HCEC 1CT (cell line): ENCODE data around the gene ZNF865.
"Not testable (repeated sequence)": the region's sequence is repeated elsewhere in the genome, so short reads cannot be mapped to it uniquely, and the experiment has no call there.

ENCODE experiments used
- DNase-seq: peaks from one replicate; pipeline ENCODE4 v3.0.0-alpha.2; 2017

The ZNF865 gene

DNA sequence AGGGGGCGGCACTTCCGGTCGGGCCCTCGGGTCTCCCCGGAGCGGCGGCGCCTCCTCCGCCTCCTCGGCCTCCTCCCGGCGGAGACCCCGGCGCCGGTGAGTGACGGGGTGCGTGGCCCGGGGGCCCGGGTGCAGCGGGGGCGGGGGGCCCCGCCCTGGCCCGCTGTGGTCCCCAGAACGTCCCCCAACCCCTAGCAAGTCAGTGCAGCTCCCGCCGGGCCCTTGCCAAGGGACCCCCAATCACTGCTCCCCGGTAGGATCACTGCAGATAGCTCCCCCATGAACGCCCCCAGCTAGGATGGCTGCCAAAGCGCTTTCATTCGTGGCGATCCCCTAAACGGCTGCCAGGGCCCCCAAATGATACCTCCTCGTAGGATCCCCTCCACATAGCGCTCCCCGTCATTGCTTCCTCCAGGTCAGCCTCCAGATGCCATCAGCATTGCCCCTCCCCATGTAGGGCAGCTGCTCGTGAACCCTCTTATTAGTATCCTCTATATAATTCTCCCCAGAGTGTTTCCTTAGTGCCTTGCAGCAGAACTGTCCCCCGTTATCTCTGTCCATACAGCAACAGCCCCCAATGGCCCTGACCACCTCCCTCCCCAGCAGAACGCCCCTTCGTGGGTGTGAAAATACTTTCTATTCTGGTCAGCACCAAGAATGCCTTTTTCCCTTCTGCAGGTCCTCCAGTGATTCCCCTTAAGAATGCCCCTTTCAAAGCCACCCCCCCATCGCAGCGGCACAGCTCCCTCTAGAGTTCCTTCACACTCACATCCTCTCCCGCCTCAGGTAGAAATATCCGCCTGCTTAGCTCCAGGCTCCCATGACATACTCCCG lies at the start of gene ZNF865:
Gene ZNF865 (plus strand): TSS at position 11 of the 834 bp plus-strand sequence. CDS start 7,972 bp downstream, outside the sequence.
- DNase-seq: peak; percentile 81

DNA sequence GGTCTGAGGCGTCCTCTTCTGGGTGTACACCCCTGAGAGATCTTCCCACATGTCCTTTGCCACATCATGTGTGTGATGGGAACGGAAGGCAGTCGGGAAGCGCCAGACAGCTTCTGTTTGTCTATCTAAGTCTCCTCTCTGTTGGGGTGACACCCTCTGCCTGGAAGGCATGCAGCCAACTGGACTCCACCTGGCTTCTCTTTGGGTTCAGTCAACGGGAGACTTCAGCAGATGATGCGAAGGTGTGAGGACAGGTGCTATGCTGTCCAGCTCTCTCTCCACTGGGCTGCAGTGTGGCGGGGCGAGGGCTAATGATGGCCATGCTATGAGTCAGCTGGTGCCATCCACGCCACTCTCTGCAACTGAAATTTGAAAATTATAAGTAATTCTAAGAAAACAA lies 45.8 kb upstream of the ZNF865 start:
- no peak for DNase-seq

DNA sequence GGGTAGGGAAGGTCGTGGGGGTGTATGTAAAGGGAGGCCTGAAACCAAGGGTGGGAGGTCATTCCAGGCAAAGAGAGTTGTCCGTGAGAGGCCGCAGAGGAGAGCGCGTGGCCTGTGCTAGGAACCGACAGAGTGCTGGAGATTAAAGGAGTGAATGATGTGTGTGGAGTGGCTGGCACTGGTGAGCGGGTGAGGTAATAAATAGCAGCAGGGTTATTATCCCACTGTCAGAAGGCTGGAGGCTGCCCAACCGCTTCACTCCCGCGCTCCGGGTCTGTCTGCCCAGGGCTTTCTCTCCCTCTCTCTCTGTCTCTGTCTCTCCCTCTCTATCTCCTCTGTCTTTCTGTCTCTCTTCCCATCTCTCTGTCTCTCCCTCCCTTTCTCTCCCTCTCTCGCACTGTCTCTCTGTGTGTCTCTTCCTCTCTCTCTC lies 42.2 kb upstream of the ZNF865 start:
- no peak for DNase-seq

DNA sequence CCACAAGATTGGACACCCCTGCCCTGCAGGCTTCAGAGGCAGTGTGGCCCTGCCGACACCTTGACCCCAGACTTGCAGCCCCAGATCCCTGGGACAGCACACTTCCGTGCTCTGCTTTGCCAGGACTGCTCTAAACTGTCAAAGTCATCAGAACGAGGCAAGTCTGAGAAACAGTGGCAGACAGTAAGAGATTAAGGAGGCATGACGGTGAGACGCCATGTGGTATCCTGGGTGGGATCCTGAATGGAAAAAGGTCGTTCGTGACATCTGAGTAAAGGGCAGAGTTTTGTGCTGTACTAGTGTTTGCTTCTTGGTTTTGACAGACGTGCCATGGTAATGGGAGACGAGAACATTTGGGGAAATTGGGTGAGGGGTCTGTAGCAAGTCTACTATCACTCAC lies 38.6 kb upstream of the ZNF865 start:
- DNase-seq: no peak

DNA sequence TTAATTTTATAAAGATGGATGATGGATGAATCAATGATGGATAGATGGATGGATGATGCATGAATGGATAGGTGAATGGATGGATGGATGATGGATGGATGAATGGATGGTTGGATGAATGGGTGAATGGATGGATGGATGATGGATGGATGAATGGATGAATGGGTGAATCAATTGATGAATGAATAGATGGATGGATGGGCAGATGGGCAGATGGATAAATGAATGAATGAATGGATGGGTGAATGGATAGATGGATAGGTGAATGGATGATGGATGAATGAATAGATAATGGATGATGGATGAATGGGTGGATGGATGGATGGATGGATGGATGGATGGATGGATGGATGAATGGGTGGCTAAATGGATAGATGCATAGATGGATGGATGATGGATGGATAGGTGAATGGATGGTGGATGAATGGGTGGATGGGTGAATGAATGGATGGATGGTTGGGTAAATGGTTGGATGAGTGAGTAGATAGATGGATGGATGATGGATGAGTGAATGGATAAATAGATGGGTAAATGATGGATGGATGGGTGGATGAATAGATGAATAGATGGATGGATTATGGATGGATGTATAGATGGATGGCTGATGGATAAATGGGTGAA lies 37.6 kb upstream of the ZNF865 start:
- no peak for DNase-seq

DNA sequence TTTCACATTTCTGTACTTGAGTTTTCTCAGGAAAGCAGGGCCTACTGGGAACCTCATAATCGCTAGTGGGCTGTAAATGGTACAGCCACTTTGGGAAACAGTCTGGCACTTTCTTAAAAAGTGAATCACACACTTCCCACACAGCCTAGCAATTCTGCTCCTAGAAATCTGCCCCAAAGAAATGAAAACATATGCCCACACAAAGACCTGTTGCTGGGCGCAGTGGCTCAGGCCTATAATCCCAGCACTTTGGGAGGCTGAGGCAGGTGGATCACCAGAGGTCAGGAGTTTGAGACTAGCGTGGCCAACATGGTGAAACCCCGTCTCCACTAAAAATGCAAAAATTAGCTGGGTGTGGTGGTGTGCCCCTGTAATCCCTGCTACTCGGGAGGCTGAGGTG lies 36.0 kb upstream of the ZNF865 start:
- DNase-seq: not testable (repeated sequence)

DNA sequence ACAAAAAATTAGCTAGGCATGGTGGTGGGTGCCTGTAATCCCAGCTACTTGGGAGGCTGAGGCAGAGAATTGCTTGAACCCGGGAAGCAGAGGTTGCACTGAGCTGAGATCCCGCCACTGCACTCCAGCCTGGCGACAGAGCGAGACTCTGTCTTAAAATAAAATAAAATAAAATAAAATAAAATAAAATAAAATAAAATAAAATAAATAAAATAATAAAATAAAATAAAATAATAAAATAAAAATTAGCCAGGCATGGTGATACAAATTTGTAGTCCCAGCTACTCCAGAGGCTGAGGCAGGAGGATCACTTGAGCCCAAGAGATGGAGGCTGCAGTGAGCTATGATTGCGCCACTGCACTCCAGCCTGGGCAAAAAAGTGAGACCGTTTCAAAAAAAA lies 31.5 kb upstream of the ZNF865 start:
- not testable (repeated sequence) for DNase-seq

DNA sequence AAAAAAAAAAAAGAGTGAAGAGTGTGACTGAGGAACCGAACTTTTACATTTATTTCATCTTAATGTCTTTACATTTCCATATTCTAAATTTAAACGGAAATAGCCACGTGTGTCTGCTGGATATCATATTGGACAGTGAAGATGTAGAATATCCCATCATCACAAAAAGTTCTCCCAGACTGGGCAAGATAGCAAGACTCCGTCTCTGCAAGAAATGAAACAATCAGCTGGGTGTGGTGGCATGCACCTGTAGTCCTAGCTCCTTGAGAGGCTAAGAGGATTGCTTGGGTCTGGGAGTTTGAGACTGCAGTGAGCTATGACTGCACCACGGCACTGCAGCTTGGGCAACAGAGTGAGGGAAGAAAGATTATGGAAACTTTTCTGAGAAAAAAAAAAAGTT lies 28.7 kb upstream of the ZNF865 start:
- DNase-seq: no peak

DNA sequence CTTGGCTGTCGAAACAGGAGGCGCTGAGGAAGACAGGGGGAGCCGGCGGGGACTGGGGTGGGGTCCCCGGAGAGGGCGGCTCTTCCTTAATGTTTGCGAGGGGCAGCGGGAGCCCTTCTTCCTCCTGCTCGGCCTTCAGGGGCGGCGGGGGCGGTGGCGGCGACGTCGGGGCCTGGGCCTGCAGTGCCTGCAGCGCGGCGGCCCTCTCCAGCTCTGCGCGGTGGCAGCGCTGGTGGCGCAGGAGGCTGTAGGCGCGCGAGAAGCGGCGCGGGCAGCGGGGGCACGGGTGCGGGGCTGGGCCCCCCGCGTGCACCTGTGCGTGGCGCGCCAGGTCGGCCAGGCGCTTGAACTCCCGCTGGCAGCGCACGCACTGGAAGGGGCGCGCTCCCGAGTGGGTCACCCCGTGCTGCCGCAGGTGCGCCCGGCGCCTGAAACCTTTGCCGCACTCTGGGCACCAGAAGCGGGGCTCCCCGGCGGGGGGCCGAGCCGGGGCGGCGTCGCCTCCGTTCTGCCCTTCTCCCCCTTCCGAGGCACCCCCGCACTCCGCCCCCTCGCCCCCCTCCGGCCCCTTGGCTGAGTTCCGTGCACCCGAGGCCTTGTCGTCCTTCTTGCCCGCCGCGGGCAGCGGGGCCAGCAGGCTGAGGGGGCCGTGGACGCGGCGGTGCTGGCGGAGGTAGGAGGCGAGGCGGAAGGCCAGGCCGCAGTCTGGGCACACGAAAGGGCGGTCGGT lies 27.3 kb upstream of the ZNF865 start:
- no peak for DNase-seq

DNA sequence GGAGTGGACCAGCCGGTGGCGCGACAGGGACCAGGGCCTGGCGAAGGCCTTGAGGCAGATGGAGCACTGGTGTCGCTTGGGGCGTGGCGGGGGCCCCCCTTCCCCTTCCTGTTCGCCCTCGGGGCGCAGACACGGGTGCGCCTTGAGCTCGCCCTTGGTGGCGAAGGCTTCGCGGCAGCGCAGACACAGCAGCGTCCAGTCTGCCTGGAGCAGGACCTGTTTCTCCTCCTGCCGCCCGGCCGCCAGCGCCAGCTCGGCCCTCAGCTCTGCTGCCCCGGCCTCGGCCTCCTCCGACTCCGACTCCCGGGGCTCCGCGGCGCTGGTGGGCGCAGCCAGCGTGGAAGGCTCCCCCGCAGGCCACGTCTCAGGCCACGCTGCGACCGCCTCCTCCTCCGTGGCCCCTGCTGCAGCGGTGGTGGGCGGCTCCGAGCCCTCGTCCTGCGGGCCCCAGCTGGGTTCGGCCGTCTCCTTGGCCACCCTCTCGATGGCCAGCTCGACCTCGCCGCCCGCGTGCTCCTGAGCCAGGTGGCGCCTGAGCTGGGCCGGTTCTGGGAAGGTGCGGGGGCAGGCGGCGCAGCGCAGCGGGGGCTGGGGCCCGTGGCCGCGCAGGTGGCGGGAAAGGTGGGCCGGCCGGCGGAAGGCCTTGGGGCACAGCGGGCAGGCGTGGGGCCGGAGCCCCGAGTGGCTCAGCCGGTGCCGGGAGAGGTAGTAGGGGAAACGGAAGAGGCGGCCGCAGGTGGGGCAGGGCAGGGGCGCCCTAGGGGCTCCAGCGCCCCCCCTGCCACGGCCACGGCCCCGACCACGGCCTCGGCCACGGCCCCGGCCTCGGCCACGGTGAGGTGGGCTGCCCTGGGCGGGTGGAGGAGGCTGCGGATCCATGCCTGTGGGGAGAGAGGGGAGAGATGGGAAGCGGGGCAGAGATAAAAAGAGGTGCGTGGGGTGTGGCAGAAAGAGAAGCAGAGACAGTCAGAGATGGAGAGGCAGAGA lies 26.4 kb upstream of the ZNF865 start:
- no peak for DNase-seq

DNA sequence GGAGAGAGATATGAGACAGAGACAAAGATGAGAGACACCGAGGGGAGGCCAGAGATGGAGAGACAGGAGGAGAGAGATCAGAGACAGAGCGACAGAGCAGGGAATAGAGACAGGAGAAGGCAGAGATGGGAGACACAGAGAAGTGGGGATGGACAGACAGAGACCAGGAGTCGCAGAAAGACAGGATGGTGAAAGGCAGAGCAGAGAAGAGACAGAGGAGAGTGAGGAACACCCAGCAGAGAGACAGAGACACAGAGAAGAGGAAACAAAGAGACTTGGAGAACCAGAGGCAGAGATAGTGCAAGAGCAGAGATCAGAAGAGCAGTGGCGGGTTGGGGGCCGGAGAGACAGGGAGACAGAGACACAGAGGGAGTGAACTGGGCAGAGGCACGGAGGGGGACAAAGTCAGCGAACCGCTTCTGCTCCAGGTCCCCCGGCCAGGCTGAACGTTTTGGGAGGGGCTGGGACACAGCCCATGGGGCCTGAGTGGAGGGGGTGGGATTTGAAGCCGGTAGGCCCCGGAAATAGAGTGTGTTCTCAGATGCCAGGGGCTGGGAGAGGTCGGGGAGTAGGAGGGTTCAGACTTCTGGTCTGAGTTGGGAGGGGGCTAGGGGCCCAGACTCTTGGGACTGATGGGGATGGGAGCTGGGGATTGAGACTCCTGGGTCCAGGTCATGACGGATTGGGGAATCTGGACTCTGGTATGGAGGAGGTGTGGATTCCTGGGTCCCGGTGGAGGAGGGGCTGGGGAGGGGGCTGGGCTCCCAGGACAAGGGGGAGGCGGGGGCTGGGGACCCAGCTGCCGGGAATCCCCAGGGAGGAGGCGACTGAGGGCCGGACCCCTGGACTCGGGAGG lies 25.5 kb upstream of the ZNF865 start:
- DNase-seq: no peak

DNA sequence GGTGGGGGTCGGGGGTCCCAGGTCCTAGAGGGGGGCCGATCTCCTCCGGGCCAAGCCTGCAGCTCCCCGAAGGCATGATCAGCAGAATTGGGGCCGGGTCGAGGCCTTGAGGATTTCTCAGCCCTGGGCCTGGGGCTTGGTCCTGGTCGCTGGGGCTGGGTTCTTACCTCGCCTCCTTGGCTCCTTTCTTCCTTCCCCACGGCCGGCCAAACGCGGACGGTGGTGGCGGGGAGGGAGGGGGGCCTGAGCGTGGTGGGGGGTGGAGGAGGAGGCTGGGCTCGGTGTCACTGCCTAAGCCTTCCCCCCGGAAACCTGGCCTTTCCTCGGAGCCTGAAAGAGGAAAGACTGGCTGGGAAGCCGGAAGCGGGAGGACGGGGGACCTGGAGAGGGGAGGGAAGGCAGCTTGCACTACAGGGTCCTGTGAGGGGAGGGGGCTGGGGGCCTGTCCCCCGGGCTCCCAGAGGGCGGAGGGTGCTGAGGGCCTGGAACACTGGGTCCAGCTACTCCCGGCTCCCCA lies 24.8 kb upstream of the ZNF865 start, which contains the start of gene ZNF579:
Gene ZNF579 (minus strand): TSS at position 221 of the 517 bp plus-strand sequence. CDS start 1,209 bp downstream, outside the sequence.
- peak; percentile 76 for DNase-seq

DNA sequence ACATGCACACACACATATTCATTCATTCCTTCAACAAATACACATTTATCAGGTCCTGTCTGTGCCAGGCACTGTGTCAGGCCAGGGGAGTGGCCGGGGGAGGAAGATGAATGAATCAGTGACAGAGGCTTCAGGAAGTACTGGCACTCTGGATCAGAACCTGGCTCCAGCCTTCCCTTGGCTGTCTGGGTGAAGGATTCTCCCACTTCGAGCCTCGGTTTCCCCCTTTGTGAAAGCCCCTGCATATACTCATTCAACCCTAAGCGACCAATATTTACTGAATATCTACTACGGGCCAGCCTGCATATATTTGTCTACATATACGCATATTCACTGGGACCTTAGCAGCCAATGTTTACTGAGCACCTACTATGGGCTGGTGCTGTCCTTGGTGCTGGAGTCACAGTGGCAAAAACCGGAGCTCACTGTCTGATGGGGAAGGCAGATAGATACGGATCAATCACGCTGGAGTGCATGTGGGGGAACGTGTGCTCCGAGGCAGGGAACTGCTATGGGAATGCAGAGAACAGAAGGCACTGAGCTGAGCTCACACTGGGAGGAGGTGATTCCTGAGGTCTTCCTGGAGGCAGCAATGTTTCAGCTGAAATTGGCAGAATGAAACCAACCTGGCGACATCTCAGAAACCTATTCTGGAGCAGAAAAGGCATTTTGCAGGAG lies 24.2 kb upstream of the ZNF865 start:
- no peak for DNase-seq

DNA sequence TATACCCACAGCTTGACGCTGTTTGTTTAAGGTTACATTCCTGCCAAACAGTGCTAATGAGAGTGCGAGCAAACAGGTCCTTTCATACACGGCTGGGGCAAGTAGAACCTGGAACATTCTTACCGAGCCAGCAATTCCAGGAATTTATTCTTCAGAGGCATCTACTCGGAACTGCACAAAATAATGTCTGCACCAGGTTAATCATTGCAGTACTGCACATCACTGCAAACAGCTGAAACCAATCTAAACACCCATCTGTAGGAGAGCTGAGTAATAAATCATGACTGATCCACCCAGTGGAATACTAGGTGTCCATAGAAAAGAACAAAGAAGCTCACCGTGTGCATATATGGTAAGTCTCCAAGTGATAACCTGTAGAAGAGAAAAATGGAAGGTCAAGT lies 23.6 kb upstream of the ZNF865 start:
- no peak for DNase-seq

DNA sequence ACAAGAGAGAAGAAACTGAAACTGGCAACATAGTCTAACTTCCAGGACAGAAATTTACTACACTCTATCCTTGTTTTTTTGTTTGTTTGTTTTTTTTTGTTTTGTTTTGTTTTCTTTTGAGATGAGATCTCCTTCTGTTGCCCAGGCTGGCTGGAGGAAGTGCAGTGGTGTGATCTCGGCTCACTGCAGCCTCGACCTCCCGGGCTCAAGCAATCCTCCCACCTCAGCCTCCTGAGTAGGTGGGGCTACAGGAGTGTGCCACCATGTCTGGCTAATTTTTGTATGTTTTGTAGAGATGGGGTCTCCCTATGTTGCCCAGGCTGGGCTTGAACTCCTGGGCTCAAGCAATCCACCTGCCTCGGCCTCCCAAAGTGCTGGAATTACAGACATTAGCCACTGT lies 23.2 kb upstream of the ZNF865 start:
- not testable (repeated sequence) for DNase-seq

DNA sequence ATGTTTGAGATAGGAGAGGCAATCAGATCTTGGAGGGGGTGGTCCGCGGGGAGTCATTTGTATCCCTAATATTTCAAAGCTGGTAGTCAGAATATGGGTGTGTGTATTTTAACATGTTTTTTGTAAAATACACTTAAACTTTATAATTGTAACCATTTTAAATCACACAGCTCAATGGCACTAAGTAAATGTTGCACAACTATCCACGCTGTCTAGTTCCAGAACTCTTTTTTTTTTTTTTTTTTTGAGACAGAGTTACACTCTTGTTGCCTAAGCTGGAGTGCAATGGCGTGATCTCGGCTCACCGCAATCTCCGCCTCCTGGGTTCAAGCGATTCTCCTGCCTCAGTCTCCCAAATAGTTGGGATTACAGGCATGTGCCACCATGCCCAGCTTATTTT lies 21.6 kb upstream of the ZNF865 start:
- not testable (repeated sequence) for DNase-seq

DNA sequence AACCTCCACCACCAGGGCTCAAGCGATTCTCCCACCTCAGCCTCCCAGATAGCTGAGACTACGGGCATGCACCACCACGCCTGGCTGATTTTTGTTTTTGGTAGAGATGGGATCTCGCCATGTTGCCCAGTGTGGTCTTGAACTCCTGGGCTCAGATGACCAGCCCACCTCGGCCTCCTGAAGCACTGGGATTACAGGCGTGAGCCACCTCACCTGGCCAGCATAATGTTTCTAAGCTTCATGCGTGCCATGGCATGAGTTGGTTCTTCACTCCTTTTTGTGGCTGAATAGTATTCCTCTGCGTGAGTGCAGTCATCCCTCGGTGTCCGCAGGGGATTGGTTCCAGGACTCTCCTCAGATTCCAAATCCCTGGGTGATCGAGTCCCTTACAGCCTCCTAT lies 20.6 kb upstream of the ZNF865 start:
- DNase-seq: no peak

DNA sequence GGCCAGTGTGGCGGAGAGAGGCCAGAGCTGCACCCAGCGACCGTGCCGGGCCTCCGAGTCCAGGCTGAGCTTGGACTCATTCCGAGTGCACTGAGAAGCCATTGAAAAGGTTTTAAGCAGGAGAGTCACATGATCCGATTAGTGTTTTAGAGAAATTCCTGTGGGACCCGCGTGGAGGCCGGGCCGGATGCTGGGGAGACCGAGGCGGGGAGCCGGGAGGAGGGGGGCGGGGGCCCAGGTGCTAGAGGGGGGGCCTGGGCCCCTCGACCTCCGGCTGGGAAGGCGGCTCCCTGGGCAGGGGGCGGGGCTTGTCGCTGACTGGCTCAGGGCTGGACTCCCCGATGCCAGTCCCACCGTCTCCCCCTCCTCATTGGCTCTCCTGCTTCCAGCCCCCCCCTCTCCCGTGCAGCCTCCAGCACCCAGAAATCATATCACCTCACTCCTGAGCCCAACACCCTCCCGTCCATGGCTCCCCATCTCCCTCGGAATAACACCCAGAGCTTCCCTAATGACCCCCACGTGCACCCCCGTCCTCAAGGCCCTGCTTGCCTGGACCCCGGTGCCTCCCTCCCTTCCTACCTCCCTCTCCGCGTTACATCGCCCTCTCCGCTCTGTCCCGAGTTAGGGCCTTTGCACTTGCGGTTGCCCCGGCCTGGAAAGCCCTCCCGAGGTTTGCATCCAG lies 19.6 kb upstream of the ZNF865 start:
- peak; percentile 56 for DNase-seq

DNA sequence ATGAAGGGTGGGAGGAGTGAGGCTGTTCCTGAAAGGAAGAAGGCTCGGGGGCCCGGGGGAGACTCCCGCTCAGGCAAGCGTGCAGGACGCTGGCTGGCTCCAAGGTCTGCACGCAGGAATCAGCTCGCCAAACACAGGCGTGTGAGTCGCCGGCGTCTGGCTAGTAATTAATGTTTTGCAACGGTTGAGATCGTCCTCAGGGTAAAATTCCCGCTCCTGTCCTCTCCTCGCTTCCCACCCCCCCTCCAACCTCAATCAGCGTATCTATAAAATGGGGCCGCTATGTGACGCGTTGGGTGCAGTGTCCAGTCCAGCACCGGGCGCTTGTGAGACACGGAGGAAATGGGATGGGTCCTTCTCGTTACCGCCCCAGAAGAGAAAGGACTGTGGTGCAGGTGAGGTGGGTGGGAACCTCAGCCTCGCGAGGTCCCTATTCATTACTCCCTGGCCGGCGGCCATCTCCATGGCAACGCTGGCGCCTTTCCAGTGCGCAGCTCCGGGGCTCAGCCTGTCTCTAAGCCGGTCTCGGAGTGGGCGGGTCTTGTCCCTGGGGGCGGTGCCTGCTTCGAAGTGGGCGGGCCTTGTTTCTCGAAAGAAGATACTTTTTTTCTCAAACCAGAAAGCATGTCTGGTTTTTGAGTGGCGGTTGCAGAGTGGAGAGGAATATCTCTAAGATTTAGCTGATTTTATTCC lies 18.3 kb upstream of the ZNF865 start:
- DNase-seq: peak; percentile 78
